ENCODE data around the gene PLA2G4E. TPM values are rescaled to one million over a fixed set of nuclear protein-coding genes. Genes with fewer than 3 reads are reported as not detected.

PLA2G4E gene
- total and polyA plus RNA-seq, 2 of the 13 experiments (the other 11 are each of a cell fraction or from before 2014, with no cell fraction given): not detected

DNA sequence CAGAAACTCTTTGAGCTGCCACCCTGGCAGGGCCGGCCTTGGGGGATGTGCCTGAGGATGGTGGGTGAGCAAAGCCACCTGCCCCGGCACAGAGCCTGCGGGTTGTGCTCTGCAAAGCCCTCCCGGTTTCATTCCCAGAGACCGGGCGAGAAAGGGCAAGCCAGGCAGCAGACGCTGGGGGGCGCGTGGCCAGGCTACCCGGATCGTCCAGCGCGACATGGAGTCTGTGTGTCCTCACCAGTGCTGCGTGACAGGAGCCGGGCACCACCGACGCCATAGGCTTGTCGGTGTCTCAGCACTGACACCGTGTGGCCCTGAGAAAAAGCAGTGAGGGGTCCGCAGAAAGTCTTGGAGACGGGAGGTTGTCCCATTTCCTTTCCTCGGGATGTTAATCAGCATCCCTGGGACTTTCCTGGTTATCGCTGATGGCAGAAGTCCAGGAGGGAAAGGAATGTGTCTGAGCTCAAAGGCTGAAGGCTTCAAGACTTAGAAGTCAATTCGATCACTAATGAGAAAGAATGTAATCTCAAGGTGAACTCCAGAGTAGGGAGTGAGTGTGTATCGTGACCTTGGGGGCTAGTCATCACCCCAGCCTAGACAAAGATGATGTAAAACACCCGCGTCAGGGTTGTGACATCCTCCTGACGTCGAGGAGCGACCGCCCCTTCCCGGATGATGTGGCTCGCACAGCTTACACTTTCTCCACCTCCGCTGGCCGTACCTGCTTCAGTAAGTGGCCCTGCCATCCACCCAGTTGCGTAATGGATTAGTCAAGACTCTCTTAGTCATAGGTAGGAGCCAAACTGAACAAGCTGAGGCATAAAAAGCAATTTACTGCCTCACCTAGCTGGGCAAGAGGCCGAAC is 36.3 kb upstream of the PLA2G4E start (continued):
- TF ChIP-seq, protein P1, sequence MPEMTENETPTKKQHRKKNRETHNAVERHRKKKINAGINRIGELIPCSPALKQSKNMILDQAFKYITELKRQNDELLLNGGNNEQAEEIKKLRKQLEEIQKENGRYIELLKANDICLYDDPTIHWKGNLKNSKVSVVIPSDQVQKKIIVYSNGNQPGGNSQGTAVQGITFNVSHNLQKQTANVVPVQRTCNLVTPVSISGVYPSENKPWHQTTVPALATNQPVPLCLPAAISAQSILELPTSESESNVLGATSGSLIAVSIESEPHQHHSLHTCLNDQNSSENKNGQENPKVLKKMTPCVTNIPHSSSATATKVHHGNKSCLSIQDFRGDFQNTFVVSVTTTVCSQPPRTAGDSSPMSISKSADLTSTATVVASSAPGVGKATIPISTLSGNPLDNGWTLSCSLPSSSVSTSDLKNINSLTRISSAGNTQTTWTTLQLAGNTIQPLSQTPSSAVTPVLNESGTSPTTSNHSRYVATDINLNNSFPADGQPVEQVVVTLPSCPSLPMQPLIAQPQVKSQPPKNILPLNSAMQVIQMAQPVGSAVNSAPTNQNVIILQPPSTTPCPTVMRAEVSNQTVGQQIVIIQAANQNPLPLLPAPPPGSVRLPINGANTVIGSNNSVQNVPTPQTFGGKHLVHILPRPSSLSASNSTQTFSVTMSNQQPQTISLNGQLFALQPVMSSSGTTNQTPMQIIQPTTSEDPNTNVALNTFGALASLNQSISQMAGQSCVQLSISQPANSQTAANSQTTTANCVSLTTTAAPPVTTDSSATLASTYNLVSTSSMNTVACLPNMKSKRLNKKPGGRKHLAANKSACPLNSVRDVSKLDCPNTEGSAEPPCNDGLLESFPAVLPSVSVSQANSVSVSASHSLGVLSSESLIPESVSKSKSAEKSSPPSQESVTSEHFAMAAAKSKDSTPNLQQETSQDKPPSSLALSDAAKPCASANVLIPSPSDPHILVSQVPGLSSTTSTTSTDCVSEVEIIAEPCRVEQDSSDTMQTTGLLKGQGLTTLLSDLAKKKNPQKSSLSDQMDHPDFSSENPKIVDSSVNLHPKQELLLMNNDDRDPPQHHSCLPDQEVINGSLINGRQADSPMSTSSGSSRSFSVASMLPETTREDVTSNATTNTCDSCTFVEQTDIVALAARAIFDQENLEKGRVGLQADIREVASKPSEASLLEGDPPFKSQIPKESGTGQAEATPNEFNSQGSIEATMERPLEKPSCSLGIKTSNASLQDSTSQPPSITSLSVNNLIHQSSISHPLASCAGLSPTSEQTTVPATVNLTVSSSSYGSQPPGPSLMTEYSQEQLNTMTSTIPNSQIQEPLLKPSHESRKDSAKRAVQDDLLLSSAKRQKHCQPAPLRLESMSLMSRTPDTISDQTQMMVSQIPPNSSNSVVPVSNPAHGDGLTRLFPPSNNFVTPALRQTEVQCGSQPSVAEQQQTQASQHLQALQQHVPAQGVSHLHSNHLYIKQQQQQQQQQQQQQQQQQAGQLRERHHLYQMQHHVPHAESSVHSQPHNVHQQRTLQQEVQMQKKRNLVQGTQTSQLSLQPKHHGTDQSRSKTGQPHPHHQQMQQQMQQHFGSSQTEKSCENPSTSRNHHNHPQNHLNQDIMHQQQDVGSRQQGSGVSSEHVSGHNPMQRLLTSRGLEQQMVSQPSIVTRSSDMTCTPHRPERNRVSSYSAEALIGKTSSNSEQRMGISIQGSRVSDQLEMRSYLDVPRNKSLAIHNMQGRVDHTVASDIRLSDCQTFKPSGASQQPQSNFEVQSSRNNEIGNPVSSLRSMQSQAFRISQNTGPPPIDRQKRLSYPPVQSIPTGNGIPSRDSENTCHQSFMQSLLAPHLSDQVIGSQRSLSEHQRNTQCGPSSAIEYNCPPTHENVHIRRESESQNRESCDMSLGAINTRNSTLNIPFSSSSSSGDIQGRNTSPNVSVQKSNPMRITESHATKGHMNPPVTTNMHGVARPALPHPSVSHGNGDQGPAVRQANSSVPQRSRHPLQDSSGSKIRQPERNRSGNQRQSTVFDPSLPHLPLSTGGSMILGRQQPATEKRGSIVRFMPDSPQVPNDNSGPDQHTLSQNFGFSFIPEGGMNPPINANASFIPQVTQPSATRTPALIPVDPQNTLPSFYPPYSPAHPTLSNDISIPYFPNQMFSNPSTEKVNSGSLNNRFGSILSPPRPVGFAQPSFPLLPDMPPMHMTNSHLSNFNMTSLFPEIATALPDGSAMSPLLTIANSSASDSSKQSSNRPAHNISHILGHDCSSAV (CRISPR knock-in tag; IDR thresholded peaks at IDR 0.05; ENCODE audit: borderline replicate concordance): no peak
- TF ChIP-seq, protein P2, sequence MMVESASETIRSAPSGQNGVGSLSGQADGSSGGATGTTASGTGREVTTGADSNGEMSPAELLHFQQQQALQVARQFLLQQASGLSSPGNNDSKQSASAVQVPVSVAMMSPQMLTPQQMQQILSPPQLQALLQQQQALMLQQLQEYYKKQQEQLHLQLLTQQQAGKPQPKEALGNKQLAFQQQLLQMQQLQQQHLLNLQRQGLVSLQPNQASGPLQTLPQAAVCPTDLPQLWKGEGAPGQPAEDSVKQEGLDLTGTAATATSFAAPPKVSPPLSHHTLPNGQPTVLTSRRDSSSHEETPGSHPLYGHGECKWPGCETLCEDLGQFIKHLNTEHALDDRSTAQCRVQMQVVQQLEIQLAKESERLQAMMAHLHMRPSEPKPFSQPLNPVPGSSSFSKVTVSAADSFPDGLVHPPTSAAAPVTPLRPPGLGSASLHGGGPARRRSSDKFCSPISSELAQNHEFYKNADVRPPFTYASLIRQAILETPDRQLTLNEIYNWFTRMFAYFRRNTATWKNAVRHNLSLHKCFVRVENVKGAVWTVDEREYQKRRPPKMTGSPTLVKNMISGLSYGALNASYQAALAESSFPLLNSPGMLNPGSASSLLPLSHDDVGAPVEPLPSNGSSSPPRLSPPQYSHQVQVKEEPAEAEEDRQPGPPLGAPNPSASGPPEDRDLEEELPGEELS (CRISPR knock-in tag; IDR thresholded peaks at IDR 0.05): no peak
- TF ChIP-seq ZNF335 (CRISPR knock-in tag; IDR thresholded peaks at IDR 0.05): no peak
- TF ChIP-seq ZC3H4 (CRISPR knock-in tag; IDR thresholded peaks at IDR 0.05; ENCODE audit: borderline replicate concordance): no peak
- TF ChIP-seq, protein P3, sequence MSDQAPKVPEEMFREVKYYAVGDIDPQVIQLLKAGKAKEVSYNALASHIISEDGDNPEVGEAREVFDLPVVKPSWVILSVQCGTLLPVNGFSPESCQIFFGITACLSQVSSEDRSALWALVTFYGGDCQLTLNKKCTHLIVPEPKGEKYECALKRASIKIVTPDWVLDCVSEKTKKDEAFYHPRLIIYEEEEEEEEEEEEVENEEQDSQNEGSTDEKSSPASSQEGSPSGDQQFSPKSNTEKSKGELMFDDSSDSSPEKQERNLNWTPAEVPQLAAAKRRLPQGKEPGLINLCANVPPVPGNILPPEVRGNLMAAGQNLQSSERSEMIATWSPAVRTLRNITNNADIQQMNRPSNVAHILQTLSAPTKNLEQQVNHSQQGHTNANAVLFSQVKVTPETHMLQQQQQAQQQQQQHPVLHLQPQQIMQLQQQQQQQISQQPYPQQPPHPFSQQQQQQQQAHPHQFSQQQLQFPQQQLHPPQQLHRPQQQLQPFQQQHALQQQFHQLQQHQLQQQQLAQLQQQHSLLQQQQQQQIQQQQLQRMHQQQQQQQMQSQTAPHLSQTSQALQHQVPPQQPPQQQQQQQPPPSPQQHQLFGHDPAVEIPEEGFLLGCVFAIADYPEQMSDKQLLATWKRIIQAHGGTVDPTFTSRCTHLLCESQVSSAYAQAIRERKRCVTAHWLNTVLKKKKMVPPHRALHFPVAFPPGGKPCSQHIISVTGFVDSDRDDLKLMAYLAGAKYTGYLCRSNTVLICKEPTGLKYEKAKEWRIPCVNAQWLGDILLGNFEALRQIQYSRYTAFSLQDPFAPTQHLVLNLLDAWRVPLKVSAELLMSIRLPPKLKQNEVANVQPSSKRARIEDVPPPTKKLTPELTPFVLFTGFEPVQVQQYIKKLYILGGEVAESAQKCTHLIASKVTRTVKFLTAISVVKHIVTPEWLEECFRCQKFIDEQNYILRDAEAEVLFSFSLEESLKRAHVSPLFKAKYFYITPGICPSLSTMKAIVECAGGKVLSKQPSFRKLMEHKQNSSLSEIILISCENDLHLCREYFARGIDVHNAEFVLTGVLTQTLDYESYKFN (CRISPR knock-in tag; conservative IDR thresholded peaks at IDR 0.05): 0 out of 2 replicates have a peak, but pooled peaks have one; percentile 19
- peak; percentile 40; the same call in 1 of the 2 replicates for TF ChIP-seq BCL6 (CRISPR knock-in tag; IDR thresholded peaks at IDR 0.05)
- TF ChIP-seq, protein P4, sequence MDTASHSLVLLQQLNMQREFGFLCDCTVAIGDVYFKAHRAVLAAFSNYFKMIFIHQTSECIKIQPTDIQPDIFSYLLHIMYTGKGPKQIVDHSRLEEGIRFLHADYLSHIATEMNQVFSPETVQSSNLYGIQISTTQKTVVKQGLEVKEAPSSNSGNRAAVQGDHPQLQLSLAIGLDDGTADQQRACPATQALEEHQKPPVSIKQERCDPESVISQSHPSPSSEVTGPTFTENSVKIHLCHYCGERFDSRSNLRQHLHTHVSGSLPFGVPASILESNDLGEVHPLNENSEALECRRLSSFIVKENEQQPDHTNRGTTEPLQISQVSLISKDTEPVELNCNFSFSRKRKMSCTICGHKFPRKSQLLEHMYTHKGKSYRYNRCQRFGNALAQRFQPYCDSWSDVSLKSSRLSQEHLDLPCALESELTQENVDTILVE (CRISPR knock-in tag; IDR thresholded peaks at IDR 0.05): no peak
- TF ChIP-seq KLF11 (CRISPR knock-in tag; IDR thresholded peaks at IDR 0.05): no peak
- TF ChIP-seq ATM (IDR thresholded peaks at IDR 0.05; ENCODE audit: borderline replicate concordance): no peak
- peak; percentile 81 for TF ChIP-seq ZNF160 (CRISPR knock-in tag; IDR thresholded peaks at IDR 0.05)
- peak; percentile 65; the same call in 1 of the 2 replicates for TF ChIP-seq MEIS2 (CRISPR knock-in tag; IDR thresholded peaks at IDR 0.05)
- no peak for TF ChIP-seq DNMT3B (CRISPR knock-in tag; conservative IDR thresholded peaks at IDR 0.05)
- TF ChIP-seq ZNF136 (CRISPR knock-in tag; IDR thresholded peaks at IDR 0.05; ENCODE audit: low read depth): 0 out of 2 replicates have a peak, but pooled peaks have one; percentile 33

Measured in HepG2 (cell line).